Body of pancreas (tissue), 4 donors: ENCODE results near the gene FGF3. TPM values are rescaled to one million over a fixed set of nuclear protein-coding genes. Genes with fewer than 3 reads are reported as not detected.
A peak's percentile ranks its signal among the peaks of the same experiment; 100 is the strongest.

Source experiments
- ATAC-seq: fragments of 150-250 bp; one replicate; pipeline ENCODE4 v1.9.1; 2016
- DNase-seq, 4 donors: peaks; one replicate each; pipeline ENCODE4 v3.0.0-alpha.2; 2019
- H3K27ac ChIP-seq, 4 donors: fragments of 200-600 bp; sonication (generic); 1 replicate in 3 of 4; 2 replicates in 1 of 4; pipeline versions ENCODE4 v1.5.1 to v1.6.1; 2016 to 2019; ENCODE audit warnings: mild to moderate bottlenecking in 1 of 4, mixed read lengths in 1 of 4, moderate library complexity in 1 of 4
- H3K27me3 ChIP-seq, 2 donors: fragments of 200-600 bp; sonication (generic); one replicate each; pipeline ENCODE4 v1.6.0; 2016; ENCODE audit warnings: mild to moderate bottlenecking in 1 of 2
- H3K36me3 ChIP-seq, 2 donors: fragments of 200-600 bp; sonication (generic); replicated peaks in 1 of 2; 2 replicates each; pipeline ENCODE4 v1.5.1; 2016; ENCODE audit warnings: low read depth in 2 of 2; ENCODE audit not compliant: insufficient read depth in 1 of 2
- H3K4me1 ChIP-seq: fragments of 200-600 bp; sonication (generic); one replicate; pipeline ENCODE4 v1.6.0; 2016
- H3K4me3 ChIP-seq, 2 donors: fragments of 200-600 bp; sonication (generic); 1 replicate in 1 of 2; 2 replicates in 1 of 2; pipeline ENCODE4 v1.5.1; 2016 to 2019
- H3K9me3 ChIP-seq, 3 donors: fragments of 200-600 bp; sonication (generic); 1 replicate in 2 of 3; 2 replicates in 1 of 3; pipeline ENCODE4 v1.5.1; 2016
- CTCF ChIP-seq, 7 experiments: fragments of 450-650 bp in 4 of 7; fragments of 200-600 bp in 3 of 7; sonication (generic) in 3 of 7; IDR thresholded peaks; one replicate each; pipeline ENCODE4 v1.5.1; 2016 to 2019; ENCODE audit warnings: antibody characterized with exemption in 7 of 7
- POLR2A ChIP-seq, 3 donors: fragments of 450-650 bp; IDR thresholded peaks; one replicate each; pipeline ENCODE4 v1.6.1; 2016; ENCODE audit warnings: antibody characterized with exemption in 3 of 3, mild to moderate bottlenecking in 2 of 3
- WGBS, 2 donors: methylation state at CpG; one replicate each; pipeline ENCODE4 v1.1.5; 2017; 5-methylcytosine and 5-hydroxymethylcytosine counted together
- intact Hi-C: fragments of 100-400 bp; cut with DNase I; formaldehyde crosslinking; loops from one replicate; pipeline ENCODE4 v1.15.1; 2023
- total RNA-seq, 2 donors: library from RNA; depleted of rRNA; stranded (reverse); fragments of >200 nt; gene quantifications; one replicate each; pipeline ENCODE4 v1.1.0, GENCODE V29; 2016

Gene FGF3
- total RNA-seq, result not detected

GRCh38 chr11:69818603-69819441 lies at the start of gene FGF3:
TSS of gene FGF3 (minus strand) at chr11:69819416. CDS start at chr11:69818933, 483 bp downstream.
- ATAC-seq, result no peak
- H3K27ac ChIP-seq, result no peak within 1 kb of the TSS
- no peak for DNase-seq
- H3K9me3 ChIP-seq, result no peaks in the 10 kb centered on the region
- H3K27me3 ChIP-seq, result no peaks in the 10 kb centered on the region
- TF ChIP-seq CTCF (IDR thresholded peaks at IDR 0.05) (no peak), POLR2A (IDR thresholded peaks at IDR 0.05) (no peak)
- no peak within 1 kb of the TSS for H3K4me3 ChIP-seq
- H3K4me1 ChIP-seq, result peaks cover 5% of the 10 kb centered on the region
- 1% methylated on average over 27 to 74 of the region's 105 CpGs for WGBS, 2 donors
- intact Hi-C loops, result no loop called here
- H3K36me3 ChIP-seq, result no peaks in the 10 kb centered on the region

GRCh38 chr11:69868871-69869270 lies 49.7 kb upstream of the FGF3 start:
- intact Hi-C loops, result no loop called here
- no peak for ATAC-seq
- Histone ChIP-seq H3K27ac (no peak overlapping the region), H3K4me1 (no peaks in the 10 kb centered on the region), H3K9me3 (no peaks in the 10 kb centered on the region), H3K4me3 (no peak overlapping the region), H3K36me3 (no peaks in the 10 kb centered on the region), H3K27me3 (no peaks in the 10 kb centered on the region)
- TF ChIP-seq POLR2A (IDR thresholded peaks at IDR 0.05) (no peak), CTCF (IDR thresholded peaks at IDR 0.05) (no peak)
- no peak for DNase-seq
- 75 to 89% methylated on average over 8 of the region's 8 CpGs for WGBS, 2 donors

GRCh38 chr11:69868006-69868810 lies 49.0 kb upstream of the FGF3 start:
- H3K27me3 ChIP-seq, result no peaks in the 10 kb centered on the region
- H3K27ac ChIP-seq, result no peak overlapping the region
- no peaks in the 10 kb centered on the region for H3K4me1 ChIP-seq
- WGBS, 2 donors, result 36% methylated on average over 11 to 40 of the region's 41 CpGs
- H3K36me3 ChIP-seq, result no peaks in the 10 kb centered on the region
- intact Hi-C loops, result no loop called here
- ATAC-seq, result no peak
- no peak for TF ChIP-seq POLR2A (IDR thresholded peaks at IDR 0.05)
- TF ChIP-seq CTCF (IDR thresholded peaks at IDR 0.05), result no peak
- no peak overlapping the region for H3K4me3 ChIP-seq
- H3K9me3 ChIP-seq, result no peaks in the 10 kb centered on the region
- no peak for DNase-seq

GRCh38 chr11:69867076-69868005 lies 48.1 kb upstream of the FGF3 start:
- H3K27ac ChIP-seq, result no peak overlapping the region
- ATAC-seq, result no peak
- 69 to 72% methylated on average over 23 to 30 of the region's 30 CpGs for WGBS, 2 donors

More at GRCh38 chr11:69867076-69868005, 48.1 kb upstream of the FGF3 start:
- Histone ChIP-seq H3K27me3 (no peaks in the 10 kb centered on the region), H3K4me3 (no peak overlapping the region), H3K4me1 (no peaks in the 10 kb centered on the region), H3K36me3 (no peaks in the 10 kb centered on the region), H3K9me3 (no peaks in the 10 kb centered on the region)
- peak in 2 of 4 donors; percentile 21 to 29 for DNase-seq
- intact Hi-C loops, result no loop called here
- TF ChIP-seq POLR2A (IDR thresholded peaks at IDR 0.05) (no peak), CTCF (IDR thresholded peaks at IDR 0.05) (no peak)
